Activated naive CD4-positive, alpha-beta T cell (primary cell): Measurements from ENCODE around the gene RGS7BP.

Experiments
- DNase-seq, 4 experiments: peaks; one replicate each; lab custom pipeline; 2025; lab: John Stamatoyannopoulos, UW

Gene RGS7BP

GRCh38 chr5:64505769-64506566, at the start of gene RGS7BP:
Gene RGS7BP (plus strand): TSS chr5:64506015. CDS start chr5:64506625, 610 bp downstream.
- no peak for DNase-seq

GRCh38 chr5:64457846-64458245, 48.0 kb upstream of the RGS7BP start:
- DNase-seq = no peak

GRCh38 chr5:64458948-64459347, 46.9 kb upstream of the RGS7BP start:
- DNase-seq = no peak

- DNase-seq = no peak
These were observed 43.4 kb upstream of the RGS7BP start for GRCh38 chr5:64462391-64462790.

- DNase-seq = no peak
These were observed 19.7 kb upstream of the RGS7BP start for GRCh38 chr5:64486163-64486562.

GRCh38 chr5:64487283-64487682, 18.5 kb upstream of the RGS7BP start:
- no peak for DNase-seq

- no peak for DNase-seq
These were observed 16.0 kb upstream of the RGS7BP start for GRCh38 chr5:64489857-64490256.

GRCh38 chr5:64497386-64497785, 8.4 kb upstream of the RGS7BP start:
- DNase-seq = no peak

GRCh38 chr5:64502196-64502595, 3.6 kb upstream of the RGS7BP start:
- no peak for DNase-seq

- no peak for DNase-seq
These were observed 900 bp downstream of the RGS7BP start for GRCh38 chr5:64506567-64507263.

GRCh38 chr5:64507264-64507605, 1.4 kb downstream of the RGS7BP start:
- DNase-seq = no peak

- DNase-seq = no peak
These were observed 4.0 kb downstream of the RGS7BP start for GRCh38 chr5:64509828-64510227.

GRCh38 chr5:64513492-64513891, 7.7 kb downstream of the RGS7BP start:
- no peak for DNase-seq

- no peak for DNase-seq
These were observed 8.8 kb downstream of the RGS7BP start for GRCh38 chr5:64514612-64515011.

- DNase-seq = no peak
These were observed 10.4 kb downstream of the RGS7BP start for GRCh38 chr5:64516216-64516615.

GRCh38 chr5:64518793-64519192, 13.0 kb downstream of the RGS7BP start:
- no peak for DNase-seq

- no peak for DNase-seq
These were observed 13.4 kb downstream of the RGS7BP start for GRCh38 chr5:64519263-64519662.

GRCh38 chr5:64526734-64527439, 21.1 kb downstream of the RGS7BP start:
- no peak for DNase-seq

- DNase-seq = no peak
These were observed 24.3 kb downstream of the RGS7BP start for GRCh38 chr5:64530076-64530475.

- no peak for DNase-seq
These were observed 26.4 kb downstream of the RGS7BP start for GRCh38 chr5:64532212-64532611.

GRCh38 chr5:64532657-64533056, 26.8 kb downstream of the RGS7BP start:
- no peak for DNase-seq

- no peak for DNase-seq
These were observed 28.2 kb downstream of the RGS7BP start for GRCh38 chr5:64534033-64534432.

GRCh38 chr5:64557911-64558310, 52.1 kb downstream of the RGS7BP start:
- DNase-seq = no peak
